NB4 (cell line): ENCODE results near the gene PLCH1.

ENCODE experiments used
- DNase-seq: peaks from one replicate; pipeline ENCODE4 v3.0.0; 2010; ENCODE audit warnings: low read depth
- H3K4me3 ChIP-seq: one replicate; pipeline ENCODE4 v1.5.1; 2011; ENCODE audit warnings: mild to moderate bottlenecking, low read depth, low read length, moderate library complexity
- MYC ChIP-seq: IDR thresholded peaks from 2 replicates; pipeline ENCODE4 v1.6.1; 2011; ENCODE audit warnings: low read depth, low read length
- POLR2A ChIP-seq: IDR thresholded peaks from 2 replicates; pipeline ENCODE4 v1.6.1; 2011; ENCODE audit warnings: mild to moderate bottlenecking; ENCODE audit not compliant: insufficient read length; ENCODE audit errors: extremely low read depth
- TF ChIP-seq, protein P1 (sequence below): IDR thresholded peaks from one replicate; pipeline ENCODE4 v1.5.1; 2012; ENCODE audit warnings: low read depth, low read length
- TF ChIP-seq, protein P2 (sequence below): IDR thresholded peaks from 2 replicates; pipeline ENCODE4 v1.6.1; 2011; ENCODE audit warnings: low read depth, low read length

The PLCH1 gene

DNA sequence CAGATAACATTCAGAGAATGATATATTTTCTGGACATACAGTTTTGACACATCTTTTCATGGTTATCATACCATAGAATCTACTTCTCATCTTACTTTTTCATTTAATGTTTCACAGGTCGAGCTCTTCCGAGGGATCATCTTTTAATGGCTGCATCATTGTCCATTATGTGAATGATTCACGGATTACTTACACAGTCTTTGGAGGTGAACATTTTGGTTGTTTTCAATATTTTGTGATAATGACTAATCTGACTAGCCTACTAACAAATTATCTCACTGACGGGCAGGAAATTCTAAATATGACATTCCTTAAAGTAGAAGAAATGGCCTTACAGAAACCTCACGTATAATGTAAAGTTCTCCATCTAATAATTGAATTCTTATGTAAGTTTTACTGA, 242.2 kb downstream of the PLCH1 start:
- H3K4me3 ChIP-seq = no peak overlapping the region
- no peak for DNase-seq
- TF ChIP-seq, protein P1, sequence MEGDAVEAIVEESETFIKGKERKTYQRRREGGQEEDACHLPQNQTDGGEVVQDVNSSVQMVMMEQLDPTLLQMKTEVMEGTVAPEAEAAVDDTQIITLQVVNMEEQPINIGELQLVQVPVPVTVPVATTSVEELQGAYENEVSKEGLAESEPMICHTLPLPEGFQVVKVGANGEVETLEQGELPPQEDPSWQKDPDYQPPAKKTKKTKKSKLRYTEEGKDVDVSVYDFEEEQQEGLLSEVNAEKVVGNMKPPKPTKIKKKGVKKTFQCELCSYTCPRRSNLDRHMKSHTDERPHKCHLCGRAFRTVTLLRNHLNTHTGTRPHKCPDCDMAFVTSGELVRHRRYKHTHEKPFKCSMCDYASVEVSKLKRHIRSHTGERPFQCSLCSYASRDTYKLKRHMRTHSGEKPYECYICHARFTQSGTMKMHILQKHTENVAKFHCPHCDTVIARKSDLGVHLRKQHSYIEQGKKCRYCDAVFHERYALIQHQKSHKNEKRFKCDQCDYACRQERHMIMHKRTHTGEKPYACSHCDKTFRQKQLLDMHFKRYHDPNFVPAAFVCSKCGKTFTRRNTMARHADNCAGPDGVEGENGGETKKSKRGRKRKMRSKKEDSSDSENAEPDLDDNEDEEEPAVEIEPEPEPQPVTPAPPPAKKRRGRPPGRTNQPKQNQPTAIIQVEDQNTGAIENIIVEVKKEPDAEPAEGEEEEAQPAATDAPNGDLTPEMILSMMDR = no peak
- no peak for TF ChIP-seq POLR2A
- no peak for TF ChIP-seq MYC
- TF ChIP-seq, protein P2, sequence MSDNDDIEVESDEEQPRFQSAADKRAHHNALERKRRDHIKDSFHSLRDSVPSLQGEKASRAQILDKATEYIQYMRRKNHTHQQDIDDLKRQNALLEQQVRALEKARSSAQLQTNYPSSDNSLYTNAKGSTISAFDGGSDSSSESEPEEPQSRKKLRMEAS = no peak

DNA sequence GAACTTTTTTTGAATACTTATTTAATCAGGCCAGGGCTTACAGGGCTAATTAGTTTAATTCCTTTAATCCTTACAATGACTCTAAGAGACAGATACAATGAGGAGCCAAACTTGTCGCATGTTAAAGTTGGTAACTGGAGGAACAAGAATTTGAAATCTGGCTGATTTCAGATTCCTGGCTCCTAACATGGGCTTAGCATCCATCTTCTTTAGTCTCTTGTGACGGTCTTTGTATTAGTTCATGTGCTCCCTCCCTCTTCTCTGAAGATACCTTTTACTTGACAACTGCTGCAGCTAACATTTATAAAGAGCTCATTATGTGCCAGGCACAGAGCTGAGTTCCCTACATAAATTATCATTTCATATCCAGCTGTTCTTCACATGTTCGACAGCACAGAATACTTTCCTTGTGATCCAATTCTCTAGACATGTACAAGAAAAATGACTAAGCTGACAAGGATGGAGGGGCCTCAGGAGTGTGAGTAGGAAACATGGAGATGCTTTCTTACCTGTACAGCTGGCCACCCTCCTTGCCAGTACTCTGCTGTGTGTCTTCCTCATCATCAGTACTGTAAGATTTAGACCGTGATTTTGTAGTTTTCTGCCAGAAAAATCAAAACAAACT, 244.6 kb downstream of the PLCH1 start:
- no peak overlapping the region for H3K4me3 ChIP-seq
- TF ChIP-seq, protein P1 = no peak
- TF ChIP-seq, protein P2 = no peak
- TF ChIP-seq MYC = no peak
- no peak for TF ChIP-seq POLR2A
- no peak for DNase-seq

- TF ChIP-seq POLR2A = no peak
- TF ChIP-seq, protein P1 = no peak
- TF ChIP-seq, protein P2 = no peak
- no peak for TF ChIP-seq MYC
- no peak overlapping the region for H3K4me3 ChIP-seq
- no peak for DNase-seq
Observed at GRCh38 chr3:155497930-155498647, 246.8 kb downstream of the PLCH1 start.

GRCh38 chr3:155496206-155496605, 248.7 kb downstream of the PLCH1 start:
- TF ChIP-seq, protein P1 = no peak
- no peak for TF ChIP-seq MYC
- no peak for TF ChIP-seq POLR2A
- TF ChIP-seq, protein P2 = no peak

DNA sequence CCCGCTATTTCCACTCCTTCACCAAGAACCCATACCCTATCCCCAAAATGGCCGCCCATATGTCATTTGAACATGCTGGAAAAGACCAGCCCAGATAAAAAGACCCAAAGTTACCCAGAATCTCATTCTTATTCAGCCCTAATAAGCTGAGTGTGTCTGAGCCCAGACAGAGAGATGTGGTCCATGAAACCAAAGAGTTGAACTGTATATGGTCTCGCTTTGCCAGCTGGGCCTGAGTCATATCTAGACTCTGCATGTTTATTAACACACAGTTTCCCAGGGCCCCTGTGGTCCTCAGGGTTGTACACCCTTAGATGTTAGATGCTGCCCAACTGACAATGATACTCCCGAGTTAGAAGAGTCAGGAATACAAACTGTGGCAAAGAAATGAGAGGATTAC, 249.5 kb downstream of the PLCH1 start:
- no peak overlapping the region for H3K4me3 ChIP-seq
- TF ChIP-seq, protein P2 = no peak
- no peak for TF ChIP-seq MYC
- TF ChIP-seq, protein P1 = no peak
- TF ChIP-seq POLR2A = no peak
- no peak for DNase-seq

More at GRCh38 chr3:155496206-155496605, 248.7 kb downstream of the PLCH1 start:
- H3K4me3 ChIP-seq = no peak overlapping the region
- DNase-seq = no peak
